SK-N-SH treated with all-trans-retinoic acid at 6 μM for 48 hours (cell line): ENCODE measurements around the gene PSTPIP2.

ENCODE experiments used
- ATAC-seq: fragments of 200-7000 bp; cut with Tn5 transposase; 3 replicates; pipeline ENCODE4 v1.9.1; 2020; ENCODE audit warnings: mild to moderate bottlenecking, moderate library complexity
- BACH2 ChIP-seq: fragments of 250-450 bp; sonication (Bioruptor Pico); IDR thresholded peaks from 2 replicates; pipeline ENCODE4 v1.9.0; 2021; ENCODE audit warnings: mild to moderate bottlenecking, borderline replicate concordance
- CSDC2 ChIP-seq: fragments of 250-450 bp; sonication (Bioruptor Pico); IDR thresholded peaks from 2 replicates; pipeline ENCODE4 v1.5.0; 2020; ENCODE audit warnings: mild to moderate bottlenecking, moderate library complexity
- CSRNP3 ChIP-seq: fragments of 250-450 bp; sonication (Bioruptor Pico); IDR thresholded peaks from 2 replicates; pipeline ENCODE4 v1.5.1; 2021; ENCODE audit warnings: mild to moderate bottlenecking, moderate library complexity
- ESRRG ChIP-seq: fragments of 250-450 bp; sonication (Bioruptor Pico); IDR thresholded peaks from 2 replicates; pipeline ENCODE4 v1.6.1; 2021; ENCODE audit warnings: mild to moderate bottlenecking
- GLIS3 ChIP-seq: fragments of 250-450 bp; sonication (Bioruptor Pico); IDR thresholded peaks from 2 replicates; pipeline ENCODE4 v1.5.0; 2020; ENCODE audit warnings: mild to moderate bottlenecking, moderate library complexity
- ISL1 ChIP-seq: fragments of 250-450 bp; sonication (Bioruptor Pico); IDR thresholded peaks from 2 replicates; pipeline ENCODE4 v2.1.2; 2022; ENCODE audit warnings: mild to moderate bottlenecking, moderate library complexity
- OSR1 ChIP-seq: fragments of 250-450 bp; sonication (Bioruptor Pico); IDR thresholded peaks from 2 replicates; pipeline ENCODE4 v1.8.0; 2022; ENCODE audit warnings: moderate library complexity, mild to moderate bottlenecking, inconsistent platforms
- PATZ1 ChIP-seq: fragments of 250-450 bp; sonication (Bioruptor Pico); IDR thresholded peaks from 2 replicates; pipeline ENCODE4 v1.8.0; 2020; ENCODE audit warnings: mild to moderate bottlenecking, moderate library complexity, borderline replicate concordance
- POU6F1 ChIP-seq: fragments of 250-450 bp; sonication (Bioruptor Pico); IDR thresholded peaks from 2 replicates; pipeline ENCODE4 v1.8.0; 2021; ENCODE audit warnings: low read depth, mild to moderate bottlenecking, moderate library complexity, borderline replicate concordance
- RARB ChIP-seq: fragments of 250-450 bp; sonication (Bioruptor Pico); IDR thresholded peaks from 2 replicates; pipeline ENCODE4 v1.8.0; 2021; ENCODE audit warnings: mild to moderate bottlenecking, moderate library complexity
- SNAI2 ChIP-seq: fragments of 250-450 bp; sonication (Bioruptor Pico); IDR thresholded peaks from 2 replicates; pipeline ENCODE4 v1.5.0; 2020; ENCODE audit warnings: mild to moderate bottlenecking, moderate library complexity
- TCF4 ChIP-seq: fragments of 250-450 bp; sonication (Bioruptor Pico); IDR thresholded peaks from 2 replicates; pipeline ENCODE4 v1.8.0; 2021; ENCODE audit warnings: mild to moderate bottlenecking, moderate library complexity, borderline replicate concordance
- TOX ChIP-seq: fragments of 250-450 bp; sonication (Bioruptor Pico); IDR thresholded peaks from 2 replicates; pipeline ENCODE4 v1.8.0; 2021; ENCODE audit warnings: mild to moderate bottlenecking, moderate library complexity, borderline replicate concordance
- TSHZ2 ChIP-seq: fragments of 250-450 bp; sonication (Bioruptor Pico); IDR thresholded peaks from 2 replicates; pipeline ENCODE4 v1.5.0; 2020; ENCODE audit warnings: mild to moderate bottlenecking, moderate library complexity
- ZC3H10 ChIP-seq: fragments of 250-450 bp; sonication (Bioruptor Pico); IDR thresholded peaks from 2 replicates; pipeline ENCODE4 v1.5.1; 2021; ENCODE audit warnings: mild to moderate bottlenecking, moderate library complexity
- ZFP30 ChIP-seq: fragments of 450-650 bp; formaldehyde crosslinking; IDR thresholded peaks from 2 replicates; pipeline ENCODE4 v1.5.0; 2022; ENCODE audit warnings: mild to moderate bottlenecking, moderate library complexity
- ZNF565 ChIP-seq: fragments of 450-650 bp; formaldehyde crosslinking; conservative IDR thresholded peaks from 2 replicates; pipeline ENCODE4 v1.5.0; 2020; ENCODE audit warnings: low read depth, mild to moderate bottlenecking, moderate library complexity
- ZNF70 ChIP-seq: fragments of 450-650 bp; formaldehyde crosslinking; IDR thresholded peaks from 2 replicates; pipeline ENCODE4 v1.5.0; 2020; ENCODE audit warnings: mild to moderate bottlenecking, moderate library complexity
- ZNF8 ChIP-seq: fragments of 450-650 bp; formaldehyde crosslinking; IDR thresholded peaks from 2 replicates; pipeline ENCODE4 v1.5.0; 2020; ENCODE audit warnings: mild to moderate bottlenecking, moderate library complexity
- TF ChIP-seq, protein P1 (sequence below): fragments of 250-450 bp; sonication (Bioruptor Pico); IDR thresholded peaks from 2 replicates; pipeline ENCODE4 v1.5.1; 2020; ENCODE audit warnings: low read depth, mild to moderate bottlenecking, moderate library complexity

Gene PSTPIP2

DNA sequence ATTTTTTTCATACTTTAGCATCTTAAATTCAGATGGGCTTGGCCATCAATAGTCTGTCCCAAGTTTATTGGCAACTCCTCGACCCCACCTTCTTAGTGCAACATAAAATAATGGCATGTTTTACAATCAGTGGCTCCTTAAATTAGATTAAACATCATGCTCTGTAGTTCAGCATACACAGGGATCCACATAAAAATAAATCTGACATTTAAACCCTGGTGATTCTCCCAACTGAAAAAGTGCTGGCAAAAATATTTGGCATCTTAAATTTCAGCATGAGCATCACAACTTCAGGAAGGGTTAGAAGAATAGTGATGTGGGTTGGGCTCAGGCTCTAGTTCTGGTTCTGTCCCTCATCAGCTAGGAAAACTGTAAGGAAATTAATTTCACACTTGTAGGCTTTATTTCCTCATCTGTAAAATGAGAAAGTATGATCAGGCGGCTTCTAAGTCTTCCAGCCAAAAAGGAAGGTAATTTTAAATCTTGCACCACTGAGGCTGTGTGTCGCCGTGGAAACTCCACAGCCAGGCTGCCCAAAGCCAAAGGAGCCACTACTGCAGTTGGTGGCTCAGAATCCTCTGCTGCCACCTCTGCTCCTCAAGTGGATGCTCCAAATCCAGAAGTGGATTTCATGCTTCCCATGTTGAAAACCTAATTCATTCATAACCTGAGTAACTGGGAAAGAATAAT is 87.4 kb downstream of the PSTPIP2 start (continued):
- no peak for TF ChIP-seq BACH2 (CRISPR knock-in tag)
- no peak for TF ChIP-seq ZC3H10 (CRISPR knock-in tag)
- no peak for TF ChIP-seq TCF4
- TF ChIP-seq TSHZ2 (CRISPR knock-in tag): no peak
- TF ChIP-seq CSRNP3 (CRISPR knock-in tag): no peak

DNA sequence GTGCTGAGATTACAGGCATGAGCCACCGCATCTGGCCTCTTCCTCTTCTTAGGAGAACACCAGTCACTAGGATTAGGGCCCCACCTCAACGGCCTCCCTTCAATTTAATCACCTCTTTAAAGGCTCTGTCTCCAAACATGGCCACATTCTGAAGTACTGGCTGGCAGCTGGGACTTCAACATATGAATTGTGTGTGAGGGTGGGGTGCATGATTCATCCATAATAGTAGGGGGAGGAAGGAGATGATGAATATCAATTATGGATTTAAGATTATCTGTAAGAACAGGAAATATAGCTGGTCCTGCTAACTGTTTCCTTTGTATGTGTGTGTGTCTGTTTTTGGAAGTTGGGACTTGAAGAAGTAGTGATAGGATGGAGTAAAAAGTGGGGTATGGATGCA is 90.2 kb downstream of the PSTPIP2 start:
- no peak for TF ChIP-seq RARB
- TF ChIP-seq ZNF565: no peak
- no peak for TF ChIP-seq ZC3H10 (CRISPR knock-in tag)
- no peak for TF ChIP-seq TCF4
- TF ChIP-seq TOX (CRISPR knock-in tag): no peak
- no peak for TF ChIP-seq SNAI2 (CRISPR knock-in tag)
- TF ChIP-seq PATZ1 (CRISPR knock-in tag): no peak
- no peak for TF ChIP-seq OSR1
- ATAC-seq: no peak

DNA sequence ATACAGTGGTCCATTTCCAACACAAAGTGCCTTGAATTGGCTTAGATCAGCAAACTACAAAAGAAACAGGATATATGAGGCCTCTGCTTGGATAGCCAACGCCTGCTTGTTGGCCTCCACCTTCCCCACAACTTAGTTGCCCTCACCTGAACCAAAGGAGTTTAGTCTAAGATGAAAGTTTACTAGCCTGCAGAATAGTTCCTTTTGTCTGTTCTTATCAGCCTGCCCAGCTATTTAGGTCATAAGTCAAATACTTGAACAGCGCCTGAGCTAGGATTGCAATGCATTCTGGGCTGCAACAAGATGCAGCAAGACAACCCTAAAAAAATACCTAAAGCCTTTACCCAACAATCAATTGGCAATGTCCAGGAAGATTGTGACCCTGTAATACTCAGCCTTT is 91.8 kb downstream of the PSTPIP2 start:
- no peak for ATAC-seq
- TF ChIP-seq ISL1 (CRISPR knock-in tag): no peak
- no peak for TF ChIP-seq ZNF8
- TF ChIP-seq TSHZ2 (CRISPR knock-in tag): no peak
- TF ChIP-seq BACH2 (CRISPR knock-in tag): no peak
- TF ChIP-seq GLIS3 (CRISPR knock-in tag): no peak
- TF ChIP-seq ZFP30 (CRISPR knock-in tag): no peak
- no peak for TF ChIP-seq CSDC2
- no peak for TF ChIP-seq OSR1
- no peak for TF ChIP-seq ZNF70 (CRISPR knock-in tag)
- TF ChIP-seq ESRRG (CRISPR knock-in tag): no peak
- TF ChIP-seq CSRNP3 (CRISPR knock-in tag): no peak
- no peak for TF ChIP-seq POU6F1 (CRISPR knock-in tag)
- no peak for TF ChIP-seq TOX (CRISPR knock-in tag)
- no peak for TF ChIP-seq SNAI2 (CRISPR knock-in tag)
- TF ChIP-seq ZC3H10 (CRISPR knock-in tag): no peak
- TF ChIP-seq TCF4: no peak
- TF ChIP-seq ZNF565: no peak
- TF ChIP-seq, protein P1, sequence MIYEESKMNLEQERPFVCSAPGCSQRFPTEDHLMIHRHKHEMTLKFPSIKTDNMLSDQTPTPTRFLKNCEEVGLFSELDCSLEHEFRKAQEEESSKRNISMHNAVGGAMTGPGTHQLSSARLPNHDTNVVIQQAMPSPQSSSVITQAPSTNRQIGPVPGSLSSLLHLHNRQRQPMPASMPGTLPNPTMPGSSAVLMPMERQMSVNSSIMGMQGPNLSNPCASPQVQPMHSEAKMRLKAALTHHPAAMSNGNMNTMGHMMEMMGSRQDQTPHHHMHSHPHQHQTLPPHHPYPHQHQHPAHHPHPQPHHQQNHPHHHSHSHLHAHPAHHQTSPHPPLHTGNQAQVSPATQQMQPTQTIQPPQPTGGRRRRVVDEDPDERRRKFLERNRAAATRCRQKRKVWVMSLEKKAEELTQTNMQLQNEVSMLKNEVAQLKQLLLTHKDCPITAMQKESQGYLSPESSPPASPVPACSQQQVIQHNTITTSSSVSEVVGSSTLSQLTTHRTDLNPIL (CRISPR knock-in tag): no peak
